Gastroesophageal sphincter (tissue), 3 donors: ENCODE data around the gene RAP1GAP.

Experiments
- CTCF ChIP-seq, 4 experiments: fragments of 200-600 bp in 2 of 4; fragments of 450-650 bp in 2 of 4; sonication (generic) in 1 of 4; IDR thresholded peaks; one replicate each; pipeline ENCODE4 v1.5.1; 2017 to 2019; ENCODE audit warnings: antibody characterized with exemption in 4 of 4, mild to moderate bottlenecking in 2 of 4, moderate library complexity in 2 of 4
- EP300 ChIP-seq: sonication (generic); formaldehyde crosslinking; IDR thresholded peaks from one replicate; pipeline ENCODE4 v1.6.1; 2017; ENCODE audit warnings: antibody characterized with exemption, mild to moderate bottlenecking
- POLR2A ChIP-seq, 2 donors: fragments of 450-650 bp; IDR thresholded peaks; one replicate each; pipeline ENCODE4 v1.6.1; 2017; ENCODE audit warnings: antibody characterized with exemption in 2 of 2, mild to moderate bottlenecking in 2 of 2, moderate library complexity in 1 of 2
- POLR2AphosphoS5 ChIP-seq: sonication (generic); formaldehyde crosslinking; IDR thresholded peaks from one replicate; pipeline ENCODE4 v1.6.1; 2017; ENCODE audit warnings: antibody characterized with exemption

DNA sequence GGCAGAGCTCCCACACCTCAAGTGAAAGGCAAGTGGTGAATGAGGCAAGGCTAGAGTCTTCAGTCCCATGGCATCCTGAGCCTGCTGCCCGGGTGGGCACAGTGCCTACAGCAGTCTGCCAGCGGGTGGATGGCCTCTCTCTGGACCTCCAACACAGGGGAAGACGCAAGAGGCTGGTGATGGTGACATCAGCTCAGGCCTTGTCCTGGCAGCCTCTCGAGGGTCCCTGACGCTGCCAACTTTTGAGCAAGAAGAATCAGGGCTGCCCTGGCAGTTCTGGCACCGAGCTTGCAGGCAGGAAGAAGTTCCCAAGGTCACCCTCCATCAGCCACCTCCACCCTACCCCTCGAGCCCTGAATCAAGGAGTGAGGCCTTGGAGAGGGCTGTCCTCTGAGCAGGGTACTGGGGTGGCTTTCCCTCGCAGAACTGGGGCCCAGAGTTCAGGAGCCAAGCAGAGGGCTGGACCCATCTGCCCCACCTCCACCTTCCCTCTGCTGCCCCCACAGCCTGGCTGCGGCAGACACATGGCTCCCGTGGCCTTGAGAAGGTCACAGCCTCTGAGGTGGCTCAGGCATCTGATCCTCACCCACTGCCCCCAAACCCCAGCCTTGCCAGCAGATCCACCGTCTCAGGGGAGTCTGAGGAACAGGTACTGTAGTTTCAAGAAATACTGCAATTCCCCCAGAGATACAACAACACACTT, 5.8 kb downstream of the RAP1GAP start:
- TF ChIP-seq CTCF (IDR thresholded peaks at IDR 0.05) = no peak
- TF ChIP-seq POLR2AphosphoS5 = no peak
- no peak for TF ChIP-seq POLR2A (IDR thresholded peaks at IDR 0.05)
- no peak for TF ChIP-seq EP300
